Glomerular endothelial cell (primary cell): ENCODE data around the gene SERPINA9. TPM values are rescaled to one million over a fixed set of nuclear protein-coding genes. Genes with fewer than 3 reads are reported as not detected.
"Not testable (repeated sequence)": the region's sequence is repeated elsewhere in the genome, so short reads cannot be mapped to it uniquely, and the experiment has no call there.

Experiments used
- DNase-seq: peaks from one replicate; pipeline ENCODE4 v3.0.0-alpha.2; 2011; ENCODE audit warnings: low read depth, low spot score; ENCODE audit errors: extremely low read depth
- total RNA-seq: library from RNA; depleted of rRNA; stranded (reverse); fragments of >200 nt; gene quantifications from 2 replicates; pipeline ENCODE4 v1.2.3, GENCODE V29; 2015

Gene SERPINA9
- not detected in 2 replicates for total RNA-seq

GRCh38 chr14:94476023-94476422 lies at the start of gene SERPINA9:
Gene SERPINA9 (minus strand): TSS chr14:94476197. CDS start chr14:94469840, 6,357 bp downstream.
- no peak for DNase-seq

GRCh38 chr14:94524093-94524492 lies 48.1 kb upstream of the SERPINA9 start:
- no peak for DNase-seq

- DNase-seq = no peak
Measured at GRCh38 chr14:94523265-94523664, 47.3 kb upstream of the SERPINA9 start.

- no peak for DNase-seq
Measured at GRCh38 chr14:94522115-94522724, 46.2 kb upstream of the SERPINA9 start.

- DNase-seq = no peak
Measured at GRCh38 chr14:94521375-94522114, 45.5 kb upstream of the SERPINA9 start.

GRCh38 chr14:94517641-94518257 lies 41.8 kb upstream of the SERPINA9 start:
- no peak for DNase-seq

GRCh38 chr14:94517248-94517640 lies 41.2 kb upstream of the SERPINA9 start:
- DNase-seq = no peak

GRCh38 chr14:94515856-94516255 lies 39.9 kb upstream of the SERPINA9 start:
- no peak for DNase-seq

- DNase-seq = no peak
Measured at GRCh38 chr14:94515426-94515825, 39.4 kb upstream of the SERPINA9 start.

GRCh38 chr14:94514351-94514750 lies 38.4 kb upstream of the SERPINA9 start:
- no peak for DNase-seq

- not testable (repeated sequence) for DNase-seq
Measured at GRCh38 chr14:94510481-94510880, 34.5 kb upstream of the SERPINA9 start.

GRCh38 chr14:94509356-94509755 lies 33.4 kb upstream of the SERPINA9 start, which contains the start of gene SERPINA12:
Gene SERPINA12 (minus strand): TSS chr14:94509469. CDS start chr14:94498397, 11,072 bp downstream.
- no peak for DNase-seq

- DNase-seq = no peak
Measured at GRCh38 chr14:94505641-94506040, 29.6 kb upstream of the SERPINA9 start.

- DNase-seq = no peak
Measured at GRCh38 chr14:94505206-94505605, 29.2 kb upstream of the SERPINA9 start.

- DNase-seq = no peak
Measured at GRCh38 chr14:94501588-94502516, 25.9 kb upstream of the SERPINA9 start.

GRCh38 chr14:94500264-94500663 lies 24.3 kb upstream of the SERPINA9 start:
- no peak for DNase-seq

GRCh38 chr14:94499673-94500072 lies 23.7 kb upstream of the SERPINA9 start:
- DNase-seq = no peak

- no peak for DNase-seq
Measured at GRCh38 chr14:94498215-94498614, 22.2 kb upstream of the SERPINA9 start.

GRCh38 chr14:94494085-94494484 lies 18.1 kb upstream of the SERPINA9 start:
- no peak for DNase-seq

GRCh38 chr14:94491511-94491910 lies 15.5 kb upstream of the SERPINA9 start:
- DNase-seq = no peak

GRCh38 chr14:94489336-94489735 lies 13.3 kb upstream of the SERPINA9 start:
- DNase-seq = no peak
